Mesenchymal stem cell (in vitro differentiated cells and primary cell): Measurements from ENCODE around the gene JAGN1.

Experiments used
- DNase-seq: peaks from one replicate; pipeline ENCODE4 v3.0.0-alpha.2; 2013
- H2AFZ ChIP-seq: one replicate; pipeline ENCODE4 v1.6.1; 2013; ENCODE audit warnings: low read depth, mild to moderate bottlenecking, control low read depth, inconsistent platforms, low read length, moderate library complexity
- H2AK5ac ChIP-seq: 2 replicates; pipeline ENCODE4 v1.6.1; 2013; ENCODE audit warnings: low read length, moderate library complexity, mild to moderate bottlenecking, inconsistent platforms; ENCODE audit not compliant: severe bottlenecking
- H2BK120ac ChIP-seq: one replicate; pipeline ENCODE4 v1.6.1; 2013; ENCODE audit warnings: low read depth, mild to moderate bottlenecking, inconsistent platforms, low read length, moderate library complexity
- H2BK12ac ChIP-seq, 2 experiments: one replicate each; pipeline ENCODE4 v1.6.1; 2013; ENCODE audit warnings: inconsistent platforms in 2 of 2, low read length in 2 of 2, mild to moderate bottlenecking in 2 of 2, moderate library complexity in 2 of 2, control low read depth in 1 of 2
- H2BK15ac ChIP-seq: one replicate; pipeline ENCODE4 v1.6.1; 2013; ENCODE audit warnings: mild to moderate bottlenecking, low read depth, inconsistent platforms; ENCODE audit not compliant: poor library complexity, severe bottlenecking
- H2BK5ac ChIP-seq: 2 replicates; pipeline ENCODE4 v1.6.1; 2013; ENCODE audit warnings: low read depth, mild to moderate bottlenecking, low read length, control low read depth, inconsistent platforms; ENCODE audit not compliant: poor library complexity, severe bottlenecking
- H3K14ac ChIP-seq, 2 experiments: one replicate each; pipeline ENCODE4 v1.6.1; 2013; ENCODE audit warnings: inconsistent platforms in 2 of 2, low read length in 2 of 2, control low read depth in 1 of 2, mild to moderate bottlenecking in 1 of 2, moderate library complexity in 1 of 2
- H3K18ac ChIP-seq, 2 experiments: one replicate each; pipeline ENCODE4 v1.6.1; 2013; ENCODE audit warnings: inconsistent platforms in 2 of 2, low read length in 2 of 2, control low read depth in 1 of 2, low read depth in 1 of 2, mild to moderate bottlenecking in 1 of 2
- H3K23ac ChIP-seq, 2 experiments: one replicate each; pipeline ENCODE4 v1.6.1; 2013; ENCODE audit warnings: inconsistent platforms in 2 of 2, low read length in 2 of 2, mild to moderate bottlenecking in 2 of 2, moderate library complexity in 2 of 2, control low read depth in 1 of 2
- H3K27ac ChIP-seq: 2 replicates; pipeline ENCODE4 v1.5.1; 2013; ENCODE audit warnings: mild to moderate bottlenecking, moderate library complexity, low read length, control low read depth, inconsistent platforms; ENCODE audit not compliant: poor library complexity, severe bottlenecking
- H3K27me3 ChIP-seq, 2 experiments: 2 replicates each; pipeline versions ENCODE4 v1.6.1 to v1.7.0; 2013; ENCODE audit warnings: low read length in 2 of 2, mild to moderate bottlenecking in 2 of 2, moderate library complexity in 2 of 2, control low read depth in 1 of 2, inconsistent platforms in 1 of 2; ENCODE audit not compliant: control insufficient read depth in 1 of 2, insufficient read depth in 1 of 2
- H3K36me3 ChIP-seq, 2 experiments: 2 replicates each; pipeline versions ENCODE4 v1.6.1 to v1.7.0; 2013; ENCODE audit warnings: low read length in 2 of 2, control low read depth in 1 of 2, inconsistent platforms in 1 of 2, low read depth in 1 of 2, mild to moderate bottlenecking in 1 of 2; ENCODE audit not compliant: insufficient read depth in 2 of 2, control insufficient read depth in 1 of 2
- H3K4ac ChIP-seq, 2 experiments: one replicate each; pipeline ENCODE4 v1.6.1; 2013; ENCODE audit warnings: inconsistent platforms in 2 of 2, low read length in 2 of 2, mild to moderate bottlenecking in 2 of 2, moderate library complexity in 2 of 2, control low read depth in 1 of 2, low read depth in 1 of 2
- H3K4me1 ChIP-seq: 2 replicates; pipeline ENCODE4 v1.6.1; 2013; ENCODE audit warnings: low read depth, low read length, control low read depth; ENCODE audit not compliant: control insufficient read depth, insufficient read depth
- H3K4me2 ChIP-seq: 2 replicates; pipeline ENCODE4 v1.6.1; 2013; ENCODE audit warnings: low read length, mild to moderate bottlenecking, inconsistent platforms; ENCODE audit not compliant: poor library complexity, severe bottlenecking
- H3K4me3 ChIP-seq, 2 experiments: 2 replicates each; pipeline versions ENCODE4 v1.5.1 to v1.7.0; 2013; ENCODE audit warnings: low read length in 2 of 2, mild to moderate bottlenecking in 2 of 2, control low read depth in 1 of 2, low read depth in 1 of 2; ENCODE audit not compliant: insufficient read depth in 1 of 2
- H3K79me1 ChIP-seq: replicated peaks from 2 replicates; pipeline ENCODE4 v1.6.1; 2013; ENCODE audit warnings: mild to moderate bottlenecking, control low read depth, low read length, inconsistent platforms; ENCODE audit not compliant: poor library complexity, severe bottlenecking
- H3K9ac ChIP-seq: 2 replicates; pipeline ENCODE4 v1.7.0; 2013; ENCODE audit warnings: mild to moderate bottlenecking, low read length, moderate library complexity
- H3K9me3 ChIP-seq: 2 replicates; pipeline ENCODE4 v1.7.0; 2013; ENCODE audit warnings: mild to moderate bottlenecking, low read length; ENCODE audit not compliant: control insufficient read depth
- H4K8ac ChIP-seq: one replicate; pipeline ENCODE4 v1.6.1; 2013; ENCODE audit warnings: inconsistent platforms, mild to moderate bottlenecking, low read length, moderate library complexity
- H4K91ac ChIP-seq: one replicate; pipeline ENCODE4 v1.6.1; 2013; ENCODE audit warnings: mild to moderate bottlenecking, low read length, inconsistent platforms
- WGBS: methylation state at CpG from one replicate; pipeline ENCODE4 v1.1.7; 2013; ENCODE audit warnings: mixed read lengths; 5-methylcytosine and 5-hydroxymethylcytosine counted together

Gene JAGN1

GRCh38 chr3:9888540-9888939 is 1.9 kb upstream of the JAGN1 start:
- no peak overlapping the region for H4K8ac ChIP-seq
- no peak overlapping the region for H2AFZ ChIP-seq
- H2BK15ac ChIP-seq = no peak overlapping the region
- WGBS = 89% methylated on average over 1 of the region's 3 CpGs
- H3K23ac ChIP-seq = no peak overlapping the region
- no peak overlapping the region for H3K4me2 ChIP-seq
- H2AK5ac ChIP-seq = no peak overlapping the region
- peaks cover 4% of the 10 kb centered on the region for H3K79me1 ChIP-seq
- no peaks in the 10 kb centered on the region for H3K27me3 ChIP-seq
- H3K18ac ChIP-seq = peak overlapping the region in 1 of 2 experiments; percentile 55
- H3K4me1 ChIP-seq = no peaks in the 10 kb centered on the region
- H3K9me3 ChIP-seq = no peaks in the 10 kb centered on the region
- no peak for DNase-seq
- no peak overlapping the region for H2BK120ac ChIP-seq
- H2BK5ac ChIP-seq = no peak overlapping the region
- H3K36me3 ChIP-seq = peaks cover 7 to 16% of the 10 kb centered on the region in 2 experiments
- H3K14ac ChIP-seq = no peak overlapping the region
- H4K91ac ChIP-seq = no peak overlapping the region
- no peak overlapping the region for H3K9ac ChIP-seq
- H2BK12ac ChIP-seq = no peak overlapping the region
- no peak overlapping the region for H3K27ac ChIP-seq
- H3K4me3 ChIP-seq = no peak overlapping the region
- H3K4ac ChIP-seq = no peak overlapping the region

DNA sequence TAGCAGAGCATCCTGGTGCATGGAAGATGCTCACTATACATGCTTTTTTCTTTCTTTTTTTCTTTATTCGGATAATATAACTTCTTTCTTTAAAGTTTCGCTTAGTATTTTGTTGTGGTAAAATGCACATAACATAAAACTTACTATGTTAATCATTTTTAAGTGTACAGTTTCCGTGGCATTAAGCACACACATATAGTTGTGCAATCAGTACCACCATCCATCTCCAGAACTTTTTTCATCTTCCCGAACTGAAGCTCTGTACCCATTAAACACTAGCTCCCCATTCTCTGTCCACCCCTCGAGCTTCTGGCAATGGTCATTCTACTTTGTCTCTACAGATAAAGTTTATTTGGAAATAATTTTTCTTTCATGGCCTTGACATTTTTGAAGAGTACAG is 1.0 kb upstream of the JAGN1 start:
- no peak overlapping the region for H3K18ac ChIP-seq
- H3K9ac ChIP-seq = no peak overlapping the region
- H3K4me3 ChIP-seq = no peak overlapping the region
- H4K91ac ChIP-seq = no peak overlapping the region
- no peak overlapping the region for H2AFZ ChIP-seq
- no peak overlapping the region for H3K27ac ChIP-seq
- H4K8ac ChIP-seq = no peak overlapping the region
- no peak overlapping the region for H2AK5ac ChIP-seq
- H3K9me3 ChIP-seq = no peaks in the 10 kb centered on the region
- DNase-seq = no peak
- H2BK12ac ChIP-seq = no peak overlapping the region
- H3K4me2 ChIP-seq = no peak overlapping the region
- no peaks in the 10 kb centered on the region for H3K27me3 ChIP-seq
- WGBS = 93% methylated on average over 2 of the region's 5 CpGs
- no peak overlapping the region for H3K23ac ChIP-seq
- no peak overlapping the region for H2BK5ac ChIP-seq
- H2BK15ac ChIP-seq = no peak overlapping the region
- H3K4ac ChIP-seq = no peak overlapping the region
- H3K79me1 ChIP-seq = peaks cover 6% of the 10 kb centered on the region
- no peak overlapping the region for H3K14ac ChIP-seq
- peaks cover 2% of the 10 kb centered on the region for H3K4me1 ChIP-seq
- H2BK120ac ChIP-seq = no peak overlapping the region
- H3K36me3 ChIP-seq = peaks cover 7 to 20% of the 10 kb centered on the region in 2 experiments

- H2AFZ ChIP-seq = peak overlapping the region; percentile 43
- peak overlapping the region; percentile 86 for H2BK5ac ChIP-seq
- H3K14ac ChIP-seq = peak overlapping the region; percentile 88 to 99
- 0% methylated on average over 4 of the region's 12 CpGs for WGBS
- no peak overlapping the region for H3K23ac ChIP-seq
- peak overlapping the region; percentile 18 for H3K27ac ChIP-seq
- peaks cover 10% of the 10 kb centered on the region for H3K79me1 ChIP-seq
- H3K9me3 ChIP-seq = no peaks in the 10 kb centered on the region
- H2AK5ac ChIP-seq = no peak overlapping the region
- peak overlapping the region; percentile 99 for H3K9ac ChIP-seq
- H3K36me3 ChIP-seq = peaks cover 7 to 25% of the 10 kb centered on the region in 2 experiments
- peak overlapping the region in 1 of 2 experiments; percentile 47 for H2BK12ac ChIP-seq
- peak overlapping the region; percentile 99 for H4K8ac ChIP-seq
- H2BK120ac ChIP-seq = peak overlapping the region; percentile 93
- peak overlapping the region; percentile 81 for H3K4me2 ChIP-seq
- peak overlapping the region; percentile 91 to 95 for H3K4me3 ChIP-seq
- peak overlapping the region; percentile 96 for H3K4ac ChIP-seq
- no peak for DNase-seq
- no peak overlapping the region for H2BK15ac ChIP-seq
- peak overlapping the region; percentile 97 to 100 for H3K18ac ChIP-seq
- H4K91ac ChIP-seq = peak overlapping the region; percentile 99
- H3K27me3 ChIP-seq = no peaks in the 10 kb centered on the region
- H3K4me1 ChIP-seq = peaks cover 2% of the 10 kb centered on the region
Measured at GRCh38 chr3:9891072-9891622, 737 bp downstream of the JAGN1 start.

DNA sequence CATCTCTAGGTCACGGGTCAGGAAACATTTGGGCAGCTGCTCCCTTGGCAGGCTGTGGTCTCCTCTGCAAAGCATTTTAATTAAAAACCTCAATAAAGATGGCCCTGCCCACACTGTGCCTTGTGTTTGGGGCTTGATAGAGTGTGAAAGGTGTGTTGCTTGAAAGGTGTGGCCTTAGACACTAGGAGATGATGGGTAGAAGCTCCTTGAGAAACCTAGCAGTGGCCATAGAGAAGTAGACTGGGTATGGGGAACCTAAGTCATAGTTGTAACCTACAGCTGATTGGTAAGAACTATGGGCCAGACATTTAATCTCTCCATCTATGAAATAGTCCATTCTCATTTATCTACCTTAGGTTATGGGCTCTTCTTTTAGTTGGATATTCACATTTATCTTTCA is 3.3 kb downstream of the JAGN1 start:
- DNase-seq = no peak
- peak overlapping the region; percentile 82 for H2AK5ac ChIP-seq
- H2AFZ ChIP-seq = no peak overlapping the region
- H3K23ac ChIP-seq = no peak overlapping the region
- peaks cover 12% of the 10 kb centered on the region for H3K79me1 ChIP-seq
- H2BK12ac ChIP-seq = no peak overlapping the region
- peaks cover 7 to 25% of the 10 kb centered on the region in 2 experiments for H3K36me3 ChIP-seq
- peaks cover 17% of the 10 kb centered on the region for H3K4me1 ChIP-seq
- no peak overlapping the region for H2BK5ac ChIP-seq
- no peak overlapping the region for H2BK15ac ChIP-seq
- no peaks in the 10 kb centered on the region for H3K9me3 ChIP-seq
- H3K9ac ChIP-seq = peak overlapping the region; percentile 43
- no peak overlapping the region for H2BK120ac ChIP-seq
- 86% methylated on average over 1 of the region's 1 CpG for WGBS
- H3K27ac ChIP-seq = peak overlapping the region; percentile 30
- H3K27me3 ChIP-seq = no peaks in the 10 kb centered on the region
- no peak overlapping the region for H4K91ac ChIP-seq
- peak overlapping the region in 1 of 2 experiments; percentile 36 for H3K4me3 ChIP-seq
- no peak overlapping the region for H3K18ac ChIP-seq
- no peak overlapping the region for H4K8ac ChIP-seq
- H3K4me2 ChIP-seq = no peak overlapping the region
- no peak overlapping the region for H3K14ac ChIP-seq
- H3K4ac ChIP-seq = no peak overlapping the region
